ENCODE results near the gene TSPAN7.

The TSPAN7 gene
- total RNA-seq = 0.09 to 0.72 reads per million in 2 experiments

GRCh38 chrX:38561126-38561868 is at the start of gene TSPAN7:
TSS of gene TSPAN7 (plus strand) at chrX:38561542. CDS start at chrX:38561547, 5 bp downstream.
- peak; percentile 64 for DNase-seq (ENCODE audit: low read depth)

GRCh38 chrX:38513112-38513742 is 48.1 kb upstream of the TSPAN7 start:
- DNase-seq (ENCODE audit: low read depth) = no peak

GRCh38 chrX:38514016-38514854 is 47.1 kb upstream of the TSPAN7 start:
- no peak for DNase-seq (ENCODE audit: low read depth)

GRCh38 chrX:38515291-38515690 is 46.1 kb upstream of the TSPAN7 start:
- DNase-seq (ENCODE audit: low read depth) = no peak

- no peak for DNase-seq (ENCODE audit: low read depth)
These were observed 45.1 kb upstream of the TSPAN7 start for GRCh38 chrX:38516196-38516774.

- no peak for DNase-seq (ENCODE audit: low read depth)
These were observed 41.7 kb upstream of the TSPAN7 start for GRCh38 chrX:38519651-38520050.

- no peak for DNase-seq (ENCODE audit: low read depth)
These were observed 23.2 kb upstream of the TSPAN7 start for GRCh38 chrX:38538134-38538533.

GRCh38 chrX:38539748-38540147 is 21.6 kb upstream of the TSPAN7 start:
- no peak for DNase-seq (ENCODE audit: low read depth)

- no peak for DNase-seq (ENCODE audit: low read depth)
These were observed 12.8 kb upstream of the TSPAN7 start for GRCh38 chrX:38548508-38548907.

- no peak for DNase-seq (ENCODE audit: low read depth)
These were observed 8.6 kb upstream of the TSPAN7 start for GRCh38 chrX:38552721-38553120.

GRCh38 chrX:38558686-38559085 is 2.7 kb upstream of the TSPAN7 start:
- no peak for DNase-seq (ENCODE audit: low read depth)

- DNase-seq (ENCODE audit: low read depth) = no peak
These were observed 591 bp upstream of the TSPAN7 start for GRCh38 chrX:38560776-38561125.

- no peak for DNase-seq (ENCODE audit: low read depth)
These were observed 793 bp downstream of the TSPAN7 start for GRCh38 chrX:38561951-38562719.

GRCh38 chrX:38563030-38563429 is 1.7 kb downstream of the TSPAN7 start:
- no peak for DNase-seq (ENCODE audit: low read depth)

- no peak for DNase-seq (ENCODE audit: low read depth)
These were observed 9.1 kb downstream of the TSPAN7 start for GRCh38 chrX:38570396-38570795.

GRCh38 chrX:38571058-38571457 is 9.7 kb downstream of the TSPAN7 start:
- no peak for DNase-seq (ENCODE audit: low read depth)

- DNase-seq (ENCODE audit: low read depth) = no peak
These were observed 13.5 kb downstream of the TSPAN7 start for GRCh38 chrX:38574858-38575257.

- DNase-seq (ENCODE audit: low read depth) = no peak
These were observed 14.5 kb downstream of the TSPAN7 start for GRCh38 chrX:38575888-38576287.

- no peak for DNase-seq (ENCODE audit: low read depth)
These were observed 16.4 kb downstream of the TSPAN7 start for GRCh38 chrX:38577738-38578137.

- no peak for DNase-seq (ENCODE audit: low read depth)
These were observed 16.8 kb downstream of the TSPAN7 start for GRCh38 chrX:38578167-38578566.

- no peak for DNase-seq (ENCODE audit: low read depth)
These were observed 21.8 kb downstream of the TSPAN7 start for GRCh38 chrX:38583181-38583580.

GRCh38 chrX:38594434-38594833 is 33.1 kb downstream of the TSPAN7 start:
- DNase-seq (ENCODE audit: low read depth) = no peak
